GM11168 (cell line): ENCODE measurements around the gene TNFSF13B.

Source experiments
- in situ Hi-C: fragments of 300-500 bp; cut with MboI; formaldehyde crosslinking; loops from one replicate; pipeline ENCODE4 v1.12.0; 2022; ENCODE audit warnings: low sequenced_read_pairs; ENCODE audit not compliant: unreplicated experiment

TNFSF13B gene

DNA sequence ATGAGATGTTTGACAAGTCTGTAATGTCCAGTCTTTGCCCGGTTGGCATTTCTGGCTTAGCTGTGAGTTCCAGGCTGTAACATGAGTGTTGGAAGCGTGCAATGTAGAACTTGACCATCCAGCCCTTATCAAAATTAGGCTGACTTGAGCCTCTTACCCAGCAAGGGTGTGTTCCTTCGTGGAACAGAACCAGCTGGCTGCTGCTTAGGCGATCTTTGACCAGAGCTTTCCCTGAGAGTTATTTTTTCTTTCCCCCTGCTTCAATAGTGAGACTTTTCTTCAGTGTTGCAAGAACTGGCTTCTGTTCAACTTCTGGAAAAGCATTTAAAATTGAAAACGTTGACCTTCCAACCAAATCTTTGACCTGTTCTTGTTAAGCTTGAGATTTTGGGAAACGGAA, 6.5 kb downstream of the TNFSF13B start:
- in situ Hi-C loops = no loop called here

DNA sequence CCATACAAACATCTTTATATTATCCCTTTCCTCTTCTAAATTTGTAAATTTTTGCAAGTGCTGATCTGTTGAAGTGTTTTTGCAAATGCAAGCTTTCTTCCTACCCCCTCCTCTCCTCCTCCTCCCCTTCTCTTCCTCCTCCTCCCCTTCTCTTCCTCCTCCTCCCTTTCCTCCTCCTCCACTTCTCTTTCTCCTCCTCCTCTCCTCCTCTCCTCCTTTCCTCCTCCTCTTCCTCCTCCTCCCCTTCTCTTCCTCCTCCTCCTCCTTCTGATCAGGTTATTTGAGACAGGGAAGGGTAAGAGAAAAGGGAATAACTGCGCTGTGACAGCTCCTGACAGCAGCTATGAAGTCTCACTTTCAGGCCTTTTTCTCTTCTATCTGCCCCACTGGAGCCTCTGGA, 8.9 kb downstream of the TNFSF13B start:
- in situ Hi-C loops = no loop called here

DNA sequence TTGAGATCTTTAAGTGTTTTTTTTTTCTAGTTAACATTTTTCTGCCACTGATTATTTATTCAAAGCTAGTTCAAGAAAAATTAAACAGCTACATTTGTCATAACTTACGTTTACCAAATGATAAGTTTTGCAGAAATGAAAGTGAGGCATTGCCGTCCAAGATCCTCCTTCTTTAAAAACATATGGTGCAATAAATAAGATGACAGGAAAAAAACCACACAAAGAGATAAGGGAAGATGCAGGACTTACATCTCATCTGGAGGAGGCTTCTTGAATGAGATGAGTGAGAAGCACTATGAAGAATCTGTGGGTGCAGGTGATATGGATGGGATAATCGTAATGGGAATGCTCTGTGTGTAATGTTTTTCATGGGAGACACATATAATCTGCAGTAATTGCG, 12.4 kb downstream of the TNFSF13B start:
- in situ Hi-C loops = no loop called here

DNA sequence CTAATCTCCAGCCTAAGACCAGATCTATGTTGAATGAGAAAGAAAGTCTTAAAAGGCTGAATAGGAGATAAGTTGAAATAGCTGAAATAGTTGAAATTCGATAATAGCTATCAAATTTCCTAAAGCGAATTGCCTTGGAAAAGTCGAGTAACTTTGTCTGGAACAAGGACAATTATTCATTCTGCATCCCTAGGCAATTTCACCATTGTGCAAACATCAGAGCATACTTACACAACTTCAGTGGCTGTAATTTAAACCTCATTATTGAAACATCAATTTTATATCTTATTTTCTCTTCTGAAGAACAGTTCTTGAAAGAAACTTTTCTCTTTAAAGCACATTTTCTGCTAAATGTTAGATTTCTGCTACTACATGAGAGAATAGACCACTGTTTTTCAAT, 13.6 kb downstream of the TNFSF13B start:
- in situ Hi-C loops = no loop called here

DNA sequence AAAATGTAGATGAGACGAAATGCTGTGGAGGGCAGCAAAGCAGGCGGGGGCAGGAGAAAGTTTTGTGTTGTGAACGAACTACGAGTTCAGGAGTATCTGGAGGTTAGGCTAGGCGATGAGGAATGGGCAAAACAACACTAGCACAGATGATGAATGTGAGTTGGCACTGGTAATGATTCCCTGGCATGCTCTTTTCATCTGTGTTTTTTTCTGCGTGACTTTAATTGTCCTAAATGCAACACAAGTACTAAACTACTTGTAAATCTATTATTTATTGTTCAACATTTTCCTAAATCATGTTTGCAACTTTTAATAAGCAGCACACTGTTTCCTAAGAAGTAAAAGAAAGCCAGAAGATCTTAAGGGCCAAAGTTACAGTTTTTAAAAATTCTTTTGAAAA, 19.2 kb downstream of the TNFSF13B start:
- in situ Hi-C loops = no loop called here

DNA sequence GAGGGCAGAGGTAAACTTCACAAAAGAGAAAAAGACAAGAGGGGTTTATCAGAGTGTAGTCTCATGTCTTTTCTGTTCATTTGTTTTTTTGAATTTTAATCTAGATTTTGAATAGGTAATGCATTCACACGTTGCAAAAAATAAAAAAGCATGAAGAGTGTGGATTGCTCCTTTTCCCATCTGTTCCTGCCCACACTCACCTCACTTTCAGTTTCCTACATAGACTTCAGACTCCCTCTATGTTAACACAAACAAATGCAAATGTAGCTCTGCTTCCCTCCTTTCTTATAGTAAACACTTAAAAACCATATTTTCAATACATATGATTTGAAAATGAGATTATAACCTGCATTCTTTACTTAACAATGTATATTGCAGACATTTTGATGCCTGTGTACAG, 20.3 kb downstream of the TNFSF13B start:
- in situ Hi-C loops = no loop called here

DNA sequence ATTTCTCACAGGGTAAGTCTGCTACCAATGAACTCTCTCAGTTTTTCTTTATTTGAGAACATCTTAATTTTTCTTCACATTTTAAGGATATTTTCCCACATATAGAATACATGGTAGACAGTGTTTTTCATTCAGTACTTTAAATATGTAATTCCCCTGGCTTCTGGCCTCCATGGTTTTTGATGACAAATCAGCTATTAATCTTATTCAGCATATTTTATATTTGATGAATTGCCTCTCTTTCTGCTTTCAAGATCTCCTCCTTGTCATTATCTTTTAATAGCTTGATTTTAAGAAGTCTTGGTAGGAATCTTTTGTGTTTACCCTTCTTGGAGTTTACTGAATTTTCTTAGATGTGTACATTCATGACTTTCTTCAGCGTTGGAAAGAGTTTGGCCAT, 27.6 kb downstream of the TNFSF13B start:
- in situ Hi-C loops = no loop called here

DNA sequence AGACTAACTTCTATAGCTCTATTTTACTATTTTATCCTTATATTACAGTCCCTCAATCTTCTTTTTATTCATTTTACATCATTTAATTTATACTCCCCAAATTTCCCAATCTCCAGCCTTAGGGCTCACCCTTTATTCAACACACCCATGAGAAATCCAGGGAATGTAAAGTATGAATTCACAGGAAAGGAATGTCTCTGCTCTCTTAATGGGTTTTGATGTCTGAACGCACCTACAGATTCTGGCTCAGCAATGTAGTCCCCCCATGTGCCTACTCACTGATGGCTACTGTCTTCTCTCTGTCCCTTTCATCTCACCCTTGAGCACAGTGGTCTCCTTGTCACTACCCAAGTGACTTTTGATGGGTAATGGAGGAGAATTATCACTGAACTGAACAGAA, 32.8 kb downstream of the TNFSF13B start:
- in situ Hi-C loops = loop anchor here (25.0 kb wide), 1 partner anchor 585 kb away; no protein-coding TSS in a partner anchor

DNA sequence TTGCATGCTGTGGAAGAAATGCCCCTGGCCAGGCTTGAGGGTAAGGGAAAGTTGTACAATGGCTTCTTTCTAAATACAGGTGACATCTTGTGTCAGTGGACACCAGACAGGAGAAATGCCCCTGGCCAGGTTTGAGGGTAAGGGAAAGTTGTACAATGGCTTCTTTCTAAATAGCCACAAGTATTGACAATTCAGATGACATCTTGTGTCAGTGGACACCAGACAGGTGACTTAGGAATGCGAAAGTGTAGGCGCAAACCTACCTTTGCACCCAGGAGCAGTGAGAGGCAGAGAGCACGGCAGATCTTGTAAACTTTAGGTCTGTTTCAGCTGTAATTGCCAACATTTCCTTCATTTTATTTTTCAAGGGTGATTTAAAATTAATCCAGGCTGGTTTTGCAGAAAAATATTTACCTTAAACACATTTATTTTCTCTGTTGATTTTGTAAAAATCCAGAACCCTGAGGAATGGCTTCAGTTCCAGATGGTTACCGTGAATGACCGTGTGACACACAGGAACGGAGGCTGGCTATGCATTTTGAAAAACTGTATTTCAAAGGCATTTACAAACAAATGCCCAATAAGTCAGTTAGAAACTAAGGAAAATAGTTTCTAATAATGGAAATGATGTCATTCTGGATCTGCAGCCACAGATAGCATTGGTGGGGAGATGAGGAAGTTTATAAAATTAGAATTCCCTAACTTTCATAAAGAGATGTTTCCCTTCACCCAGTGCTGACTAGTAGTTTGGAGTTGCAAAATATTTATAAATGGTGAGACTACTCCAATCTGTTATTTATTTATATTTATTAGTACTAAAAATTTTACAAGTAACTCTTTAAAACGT, 34.9 kb downstream of the TNFSF13B start:
- in situ Hi-C loops = loop anchor here (25.0 kb wide), 1 partner anchor 583 kb away; no protein-coding TSS in a partner anchor

DNA sequence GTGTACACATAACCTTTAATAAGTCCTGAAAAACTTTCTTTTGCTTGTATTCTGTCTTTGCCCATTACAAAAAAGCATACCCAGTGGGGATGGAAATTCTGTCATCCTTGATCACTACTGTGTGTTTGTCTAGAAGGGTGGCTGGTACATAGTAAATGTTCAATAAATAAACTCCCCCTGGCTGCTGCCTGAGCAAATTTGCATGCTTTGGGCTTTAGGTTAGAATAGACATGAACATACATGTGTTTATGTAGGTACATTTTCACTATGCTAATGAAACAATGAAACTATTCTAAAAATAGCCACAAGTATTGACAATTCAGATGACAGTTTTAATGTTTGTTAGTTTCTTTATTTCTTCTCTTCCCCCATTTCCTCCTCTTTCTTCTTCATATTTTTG, 36.1 kb downstream of the TNFSF13B start:
- in situ Hi-C loops = loop anchor here (25.0 kb wide), 1 partner anchor 582 kb away; no protein-coding TSS in a partner anchor

DNA sequence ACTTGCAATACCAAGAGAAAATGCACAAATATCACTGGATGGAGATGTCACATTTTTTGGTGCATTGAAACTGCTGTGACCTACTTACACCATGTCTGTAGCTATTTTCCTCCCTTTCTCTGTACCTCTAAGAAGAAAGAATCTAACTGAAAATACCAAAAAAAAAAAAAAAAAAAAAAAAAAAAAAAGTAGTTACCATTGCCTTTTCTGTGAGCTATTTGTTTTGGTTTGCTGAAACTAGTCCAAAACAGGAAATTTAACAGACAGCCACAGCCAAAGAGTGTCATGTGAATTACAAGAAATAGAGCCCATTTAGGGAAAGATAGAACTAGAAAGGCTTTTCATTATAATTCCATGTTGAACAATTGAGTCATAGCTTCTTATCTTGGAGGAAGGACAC, 37.3 kb downstream of the TNFSF13B start:
- in situ Hi-C loops = loop anchor here (25.0 kb wide), 1 partner anchor 580 kb away; no protein-coding TSS in a partner anchor

DNA sequence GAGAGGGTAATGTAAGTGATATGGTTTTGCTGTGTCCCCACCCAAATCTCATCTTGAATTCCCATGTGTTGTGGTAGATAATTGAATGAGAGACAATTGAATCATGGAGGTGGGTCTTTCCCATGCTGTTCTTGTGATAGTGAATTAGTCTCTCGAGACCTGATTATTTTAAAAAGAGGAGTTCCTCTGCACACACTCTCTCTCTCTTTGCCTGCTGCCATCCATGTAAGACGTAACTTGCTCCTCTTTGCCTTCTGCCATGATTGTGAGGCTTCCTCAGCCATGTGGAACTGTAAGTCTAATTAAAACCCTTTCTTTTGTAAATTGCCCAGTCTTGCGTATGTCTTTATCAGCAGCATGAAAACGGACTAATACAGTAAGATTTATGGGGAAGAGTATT, 42.1 kb downstream of the TNFSF13B start:
- in situ Hi-C loops = loop anchor here (25.0 kb wide), 1 partner anchor 576 kb away; no protein-coding TSS in a partner anchor

DNA sequence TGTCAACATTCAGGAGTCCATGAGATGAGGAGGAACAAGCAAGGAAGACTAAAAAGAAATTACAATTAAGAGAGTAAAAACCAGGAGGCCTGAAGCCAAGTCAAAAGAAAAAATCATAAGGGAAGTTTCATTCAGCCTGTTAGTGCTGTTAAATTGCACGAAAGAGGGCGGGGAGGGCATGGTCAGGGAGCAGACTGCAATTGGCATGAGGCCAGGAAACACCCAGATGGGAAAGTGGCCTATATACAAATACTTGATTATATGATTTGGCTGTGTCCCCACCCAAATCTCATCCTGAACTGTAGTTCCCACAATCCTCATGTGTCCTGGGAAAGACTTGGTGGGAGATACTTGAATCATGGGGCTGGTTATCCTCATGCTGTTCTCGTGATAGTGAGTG, 43.9 kb downstream of the TNFSF13B start:
- in situ Hi-C loops = loop anchor here (25.0 kb wide), 1 partner anchor 574 kb away; no protein-coding TSS in a partner anchor

DNA sequence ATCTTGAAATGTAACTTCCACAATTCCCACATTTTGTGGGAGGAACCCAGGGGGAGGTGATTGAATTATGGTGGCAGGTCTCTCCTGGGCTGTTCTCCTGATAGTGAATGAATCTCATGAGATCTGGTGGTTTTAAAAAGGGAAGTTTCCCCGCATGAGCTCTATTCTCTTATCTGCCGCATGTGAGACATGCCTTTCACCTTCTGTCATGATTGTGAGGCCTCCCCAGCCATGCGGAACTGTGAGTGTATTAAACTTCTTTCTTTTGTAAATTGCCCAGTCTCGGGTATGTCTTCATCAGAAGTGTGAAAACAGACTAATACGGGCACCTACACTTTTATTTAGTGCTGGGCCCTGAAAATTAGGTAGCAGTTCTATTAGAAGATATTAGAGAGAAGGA, 45.8 kb downstream of the TNFSF13B start:
- in situ Hi-C loops = loop anchor here (25.0 kb wide), 1 partner anchor 572 kb away; no protein-coding TSS in a partner anchor

DNA sequence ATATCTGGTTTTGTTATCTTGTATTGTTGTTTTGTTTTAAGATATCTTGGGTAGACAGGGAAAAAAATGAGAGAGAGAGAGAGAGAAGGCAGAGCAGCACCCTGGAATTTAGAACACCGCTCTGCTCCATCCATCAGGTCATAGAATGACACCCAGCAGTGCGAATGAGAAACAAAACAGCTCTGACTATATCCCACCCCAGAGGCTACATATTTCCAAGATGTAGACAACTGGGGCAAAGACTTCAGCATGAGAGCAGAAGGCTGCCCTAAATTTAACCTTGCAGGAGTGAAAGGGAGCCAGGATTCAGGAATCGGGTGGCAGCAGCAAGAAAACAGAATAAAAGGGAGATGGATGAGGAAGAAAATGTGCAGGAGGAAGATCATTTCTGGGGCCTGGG, 46.5 kb downstream of the TNFSF13B start:
- in situ Hi-C loops = loop anchor here (25.0 kb wide), 1 partner anchor 571 kb away; no protein-coding TSS in a partner anchor

DNA sequence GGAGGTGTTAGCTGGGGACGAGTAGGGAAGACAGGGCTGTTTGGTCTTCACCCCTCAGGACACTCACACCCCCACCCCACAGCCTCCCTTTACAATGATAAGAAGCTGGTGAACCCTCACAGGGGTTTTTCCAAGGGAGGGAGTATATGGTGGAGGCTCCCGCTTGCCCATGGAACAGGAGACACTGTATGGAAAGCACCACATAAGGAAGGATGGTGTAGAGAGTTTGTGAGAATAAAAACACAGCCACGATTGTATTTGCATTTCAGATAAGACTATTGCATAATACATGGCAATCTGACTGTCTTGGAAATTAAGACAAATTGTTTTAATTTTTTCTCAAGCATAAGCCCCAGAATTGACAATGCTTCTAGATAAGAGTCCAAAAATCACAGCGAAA, 46.9 kb downstream of the TNFSF13B start:
- in situ Hi-C loops = loop anchor here (25.0 kb wide), 1 partner anchor 571 kb away; no protein-coding TSS in a partner anchor

DNA sequence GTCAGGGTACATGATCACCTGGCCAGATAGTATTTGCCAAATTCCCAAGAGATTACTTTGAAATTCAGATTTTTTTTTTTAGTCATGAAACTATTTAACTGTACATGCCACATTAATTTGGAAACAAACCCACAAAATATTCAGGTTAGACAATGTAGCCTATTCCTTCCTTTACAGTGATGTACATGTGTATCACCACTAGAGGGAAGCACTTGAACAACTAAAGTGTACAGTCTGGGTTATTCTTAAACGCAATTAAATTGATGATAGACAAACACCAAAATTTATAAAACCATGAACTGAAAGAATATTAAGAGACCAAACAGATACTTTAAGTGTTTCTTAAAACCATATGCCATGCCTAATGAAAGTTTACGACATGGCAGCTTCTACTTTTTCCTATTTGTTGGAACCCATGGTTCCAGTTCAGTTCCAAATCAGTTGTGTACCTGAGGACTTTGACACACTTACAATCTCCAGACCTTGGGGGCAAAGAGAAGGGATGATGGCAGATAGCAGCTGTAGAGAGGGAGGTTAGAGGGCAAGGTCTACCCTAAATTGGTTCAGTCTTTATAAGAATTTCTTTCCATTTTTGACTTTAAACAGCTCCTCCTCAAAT, 52.8 kb downstream of the TNFSF13B start:
- in situ Hi-C loops = loop anchor here (25.0 kb wide), 1 partner anchor 565 kb away; no protein-coding TSS in a partner anchor

DNA sequence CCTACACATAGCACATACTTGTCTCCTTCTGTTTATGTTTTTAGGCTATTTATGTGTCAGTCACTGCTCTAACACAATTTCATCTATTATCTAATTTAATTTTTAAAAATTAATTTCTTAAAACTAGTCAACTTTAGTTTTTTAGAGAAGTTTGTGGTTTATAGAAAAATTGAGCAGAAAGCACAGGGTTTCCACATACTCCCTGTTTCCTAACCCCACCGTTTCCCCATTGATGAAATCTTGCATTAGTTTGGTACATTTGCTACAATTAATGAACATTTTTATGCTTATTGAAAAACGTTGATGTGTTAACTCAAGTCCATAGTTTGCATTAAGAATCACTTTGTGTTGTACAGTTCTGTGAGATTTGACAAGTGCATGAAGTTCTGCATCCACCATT, 53.5 kb downstream of the TNFSF13B start:
- in situ Hi-C loops = loop anchor here (25.0 kb wide), 1 partner anchor 564 kb away; no protein-coding TSS in a partner anchor

DNA sequence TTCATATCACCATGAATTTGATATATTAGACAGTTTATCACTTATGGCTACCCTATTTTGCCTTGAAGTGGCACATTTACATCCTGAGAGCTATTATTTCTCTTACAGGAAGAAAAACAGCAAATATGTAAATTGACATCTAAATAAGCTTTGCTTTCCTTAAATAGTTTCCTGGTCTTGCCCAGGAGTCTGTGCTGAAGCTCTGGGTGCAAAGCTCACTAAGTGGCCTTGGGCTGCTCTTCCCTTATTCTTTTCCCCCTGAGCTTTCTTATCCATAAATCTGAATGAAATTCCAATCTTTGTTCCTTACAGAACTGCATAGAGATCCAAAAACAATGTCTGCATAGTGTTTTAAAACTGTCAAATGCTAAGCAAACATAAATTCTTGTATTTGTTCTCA, 56.3 kb downstream of the TNFSF13B start:
- in situ Hi-C loops = no loop called here

DNA sequence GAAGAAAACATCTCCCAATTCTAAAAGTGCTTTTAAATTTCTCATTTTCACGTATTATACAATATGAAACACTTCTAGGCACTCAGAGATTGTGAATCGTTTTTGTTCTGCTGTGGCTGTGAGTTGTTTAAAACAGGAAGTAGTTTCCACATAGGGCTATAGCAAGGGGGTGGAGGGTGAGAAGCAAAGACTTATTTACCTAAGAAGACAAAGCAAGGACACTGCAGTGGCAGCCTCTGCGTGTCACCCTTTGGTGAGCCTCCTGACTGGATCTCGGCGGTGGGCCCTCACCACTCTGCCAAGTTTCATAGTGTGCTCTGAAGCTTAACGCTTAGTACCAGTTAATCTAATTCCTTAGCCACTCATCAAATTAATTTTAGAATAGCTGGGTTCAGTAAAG, 56.8 kb downstream of the TNFSF13B start:
- in situ Hi-C loops = no loop called here

DNA sequence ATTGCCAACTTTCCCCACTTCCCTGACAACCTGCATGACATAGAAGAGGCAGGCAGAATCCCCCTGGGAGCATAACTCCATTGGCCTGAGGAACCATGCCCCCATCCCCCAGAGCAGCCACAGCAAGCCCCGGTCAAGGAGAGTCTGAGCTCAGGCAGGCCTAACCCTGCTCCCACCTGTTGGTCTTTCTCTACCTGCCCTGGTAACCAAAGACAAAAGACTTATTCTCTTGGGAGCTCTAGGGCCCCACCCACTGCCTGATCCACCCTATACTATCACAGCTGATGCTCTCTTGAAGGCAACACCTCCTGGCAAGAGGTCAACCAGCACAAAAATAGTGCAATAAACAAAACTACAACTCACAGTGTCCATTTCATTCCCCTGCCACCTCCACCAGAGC, 59.3 kb downstream of the TNFSF13B start:
- in situ Hi-C loops = no loop called here
